Activated T-cell treated with anti-CD3 and anti-CD28 coated beads, Interleukin-2, amount 50 U/mL, for 4 hours (primary cell): ENCODE results near the gene ADNP2. TPM values are rescaled to one million over a fixed set of nuclear protein-coding genes. Genes with fewer than 3 reads are reported as not detected.
A peak's percentile ranks its signal among the peaks of the same experiment; 100 is the strongest.

ENCODE experiments used
- ATAC-seq, 2 donors: fragments of 200-7000 bp; cut with Tn5 transposase; one replicate each; pipeline ENCODE4 v1.10.0; 2021
- DNase-seq: peaks from one replicate; pipeline ENCODE4 v3.0.0-alpha.2; 2020
- H3K27me3 Mint-ChIP-seq: one replicate; pipeline ENCODE4 v1.8.0; 2021; ENCODE audit warnings: low read depth, mixed read lengths
- H3K36me3 Mint-ChIP-seq: one replicate; pipeline ENCODE4 v1.8.0; 2022; ENCODE audit warnings: mixed read lengths; ENCODE audit not compliant: insufficient read depth
- H3K4me1 Mint-ChIP-seq: one replicate; pipeline ENCODE4 v1.8.0; 2021; ENCODE audit warnings: low read depth, mixed read lengths
- H3K4me3 Mint-ChIP-seq: one replicate; pipeline ENCODE4 v1.8.0; 2021; ENCODE audit warnings: mild to moderate bottlenecking, moderate library complexity, mixed read lengths
- H3K9me3 Mint-ChIP-seq: one replicate; pipeline ENCODE4 v1.8.0; 2021; ENCODE audit warnings: mixed read lengths
- total RNA-seq, 3 donors: library from RNA; stranded (reverse); gene quantifications; one replicate each; pipeline ENCODE4 v1.2.1, GENCODE V29; 2021

The ADNP2 gene
- total RNA-seq, 3 donors from 2014 or later = 23.3 to 26.3 (median 25.2) TPM

DNA sequence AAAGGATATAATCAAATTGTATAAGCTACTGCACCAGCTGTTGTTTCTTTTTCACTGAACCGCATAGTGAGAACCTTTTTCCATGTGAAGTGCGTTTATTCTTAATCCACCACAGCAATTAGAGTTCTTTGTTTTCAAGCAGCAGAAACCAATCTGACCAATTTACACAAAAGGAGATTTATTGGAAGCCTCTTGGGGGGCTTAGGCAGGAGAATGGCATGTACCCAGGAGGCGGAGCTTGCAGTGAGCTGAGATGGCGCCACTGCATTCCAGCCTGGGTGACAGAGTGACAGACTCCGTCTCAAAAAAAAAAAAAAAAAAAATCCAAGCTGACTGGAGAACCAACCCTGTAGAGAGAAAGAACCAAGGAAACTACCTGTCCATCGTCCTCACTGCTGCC, 10.0 kb downstream of the ADNP2 start:
- Mint-ChIP-seq H3K4me1 (peaks cover 31% of the 10 kb centered on the region), H3K36me3 (peaks cover 34% of the 10 kb centered on the region)
- no peak for ATAC-seq

DNA sequence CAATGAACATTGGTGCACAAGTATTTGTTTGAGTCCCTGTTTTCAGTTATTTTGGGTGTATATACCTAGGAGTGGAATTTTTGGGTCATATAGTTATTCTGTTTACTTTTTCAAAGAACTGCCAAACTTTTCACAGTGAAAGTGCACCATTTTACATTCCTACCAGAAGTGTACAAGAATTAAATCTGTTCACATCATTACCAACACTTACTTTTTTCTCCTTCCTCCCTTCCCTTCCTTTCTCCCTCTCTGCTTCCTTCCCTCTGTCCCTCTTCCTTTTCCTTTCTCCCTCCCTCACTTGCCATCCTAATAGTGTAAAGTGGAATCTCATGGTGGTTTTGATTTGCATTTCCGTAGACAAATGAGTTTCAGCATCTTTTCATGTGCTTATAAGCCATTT, 11.9 kb downstream of the ADNP2 start:
- DNase-seq (no peak), ATAC-seq (no peak)
- Mint-ChIP-seq H3K4me3 (no peak overlapping the region), H3K4me1 (peaks cover 21% of the 10 kb centered on the region), H3K27me3 (no peaks in the 10 kb centered on the region), H3K9me3 (no peaks in the 10 kb centered on the region), H3K36me3 (peaks cover 37% of the 10 kb centered on the region)

More for the DNA sequence above, 10.0 kb downstream of the ADNP2 start:
- no peak overlapping the region for H3K4me3 Mint-ChIP-seq
- no peaks in the 10 kb centered on the region for H3K9me3 Mint-ChIP-seq
- DNase-seq = no peak
- H3K27me3 Mint-ChIP-seq = no peaks in the 10 kb centered on the region

DNA sequence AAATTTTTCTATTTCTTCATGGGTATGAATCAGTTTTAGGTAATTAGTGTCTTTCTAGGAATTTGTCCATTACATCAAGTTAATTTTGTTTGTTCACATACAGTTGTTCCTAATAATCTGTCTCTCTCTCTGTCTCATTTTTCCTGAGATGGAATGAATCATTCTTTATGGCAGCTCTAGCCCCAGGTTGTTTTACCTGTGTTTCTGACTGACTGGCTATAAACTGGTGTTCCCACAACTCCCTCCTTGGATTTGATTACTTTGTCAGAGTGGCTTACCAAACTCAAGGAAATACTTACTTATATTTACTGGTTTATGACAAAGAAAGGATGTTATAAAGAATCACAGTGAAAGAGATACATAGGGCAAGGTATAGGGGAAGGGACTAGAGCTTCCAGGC, 15.1 kb downstream of the ADNP2 start:
- Mint-ChIP-seq H3K4me3 (no peak overlapping the region), H3K9me3 (peaks cover 3% of the 10 kb centered on the region), H3K27me3 (no peaks in the 10 kb centered on the region), H3K4me1 (peaks cover 25% of the 10 kb centered on the region), H3K36me3 (peaks cover 32% of the 10 kb centered on the region)
- DNase-seq (no peak), ATAC-seq (no peak)

DNA sequence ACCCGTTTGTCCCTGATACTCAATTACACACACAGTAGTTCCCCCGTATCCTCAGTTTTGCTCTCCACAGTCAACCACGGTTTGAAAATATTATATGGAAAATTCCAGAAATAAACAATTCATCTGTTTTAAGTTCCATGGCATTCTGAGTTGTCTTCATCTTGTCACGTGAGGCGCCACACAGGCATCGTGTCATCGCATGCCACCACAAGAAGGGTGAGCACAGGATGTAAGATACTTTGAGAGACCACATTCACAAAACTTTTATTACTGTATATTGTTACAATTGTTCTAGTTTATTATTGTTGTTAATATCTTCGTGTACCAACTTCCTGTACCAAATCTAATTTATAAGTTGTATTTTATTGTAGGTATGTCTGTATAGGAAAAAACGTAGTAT, 17.7 kb downstream of the ADNP2 start:
- H3K27me3 Mint-ChIP-seq = no peaks in the 10 kb centered on the region
- peaks cover 33% of the 10 kb centered on the region for H3K36me3 Mint-ChIP-seq
- H3K4me1 Mint-ChIP-seq = peaks cover 31% of the 10 kb centered on the region
- H3K9me3 Mint-ChIP-seq = peaks cover 3% of the 10 kb centered on the region
- H3K4me3 Mint-ChIP-seq = no peak overlapping the region
- ATAC-seq (no peak), DNase-seq (no peak)

DNA sequence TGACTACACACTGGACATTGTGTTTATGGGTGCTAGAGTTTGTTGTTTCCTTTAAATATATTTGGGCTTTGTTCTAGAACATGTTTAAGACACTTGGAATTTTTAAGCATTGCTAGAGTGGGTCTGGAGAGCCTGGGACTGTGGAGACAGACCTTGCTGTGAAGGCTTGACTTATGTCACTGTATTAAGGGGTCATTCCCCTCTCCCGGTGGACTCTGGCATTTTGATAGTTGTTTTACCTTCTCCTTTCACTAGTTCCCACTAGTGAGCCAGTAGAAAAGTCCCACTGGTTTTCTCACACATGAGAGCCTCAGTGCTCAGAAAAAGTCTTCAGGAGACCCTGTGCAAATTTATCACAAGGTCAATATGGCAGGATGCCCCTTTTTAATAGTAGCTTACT, 18.6 kb downstream of the ADNP2 start:
- DNase-seq (no peak), ATAC-seq (no peak)
- Mint-ChIP-seq H3K36me3 (peaks cover 26% of the 10 kb centered on the region), H3K9me3 (peaks cover 3% of the 10 kb centered on the region), H3K4me1 (peaks cover 30% of the 10 kb centered on the region), H3K4me3 (no peak overlapping the region), H3K27me3 (no peaks in the 10 kb centered on the region)

DNA sequence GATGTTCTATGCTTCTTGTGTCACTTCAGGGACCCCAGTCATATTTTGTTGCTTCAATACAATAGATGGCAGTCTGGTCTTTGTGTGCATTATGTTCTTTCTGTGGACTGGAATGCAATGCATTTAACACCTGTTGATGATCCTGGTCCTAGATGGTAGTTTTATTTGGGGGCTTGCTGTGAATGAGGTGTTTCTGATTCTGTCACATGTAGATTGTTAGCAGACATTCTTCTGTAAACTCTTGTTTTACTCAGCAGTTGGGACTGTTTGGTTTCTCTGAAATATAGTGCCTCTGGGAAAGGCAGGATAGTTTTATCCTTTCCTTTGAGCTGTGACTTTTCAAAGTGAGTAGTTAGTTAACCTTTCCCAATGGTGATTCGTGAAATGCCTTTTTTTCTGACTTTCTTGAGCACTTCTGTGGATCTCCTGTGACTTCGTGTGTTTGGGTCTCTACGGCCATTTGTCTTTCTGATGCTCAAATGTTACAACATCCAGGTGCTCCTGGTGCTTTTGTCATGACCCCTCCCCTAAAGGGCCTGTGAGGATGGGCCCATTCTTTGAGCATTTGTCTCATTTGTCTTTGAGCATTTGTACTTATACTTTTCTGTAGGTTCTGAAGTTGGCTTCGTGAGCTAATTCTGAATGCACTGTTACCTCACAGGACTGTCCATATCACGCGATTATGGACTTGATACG, 20.8 kb downstream of the ADNP2 start:
- peaks cover 36% of the 10 kb centered on the region for H3K36me3 Mint-ChIP-seq
- DNase-seq = no peak

DNA sequence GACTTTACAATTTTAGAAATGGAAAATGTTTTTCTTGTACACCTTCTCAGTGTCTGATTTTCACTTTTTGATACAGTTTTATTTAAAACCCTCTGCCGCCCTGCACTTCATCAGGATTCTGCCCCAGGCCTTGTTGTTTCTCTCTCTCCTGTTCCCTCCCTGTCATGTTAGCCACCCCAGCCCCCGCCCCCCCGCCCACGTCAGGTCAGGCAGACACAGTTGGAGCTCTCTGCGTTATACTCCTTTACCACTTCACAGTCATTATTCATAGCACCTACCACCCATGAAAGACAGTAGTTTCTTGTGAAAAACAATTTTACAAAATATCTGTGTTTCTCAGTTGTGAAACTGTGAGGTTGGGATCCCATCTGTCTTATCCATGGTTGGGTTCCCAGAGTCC, 21.5 kb downstream of the ADNP2 start:
- Mint-ChIP-seq H3K27me3 (no peaks in the 10 kb centered on the region), H3K4me1 (peaks cover 30% of the 10 kb centered on the region), H3K4me3 (no peak overlapping the region), H3K9me3 (peaks cover 3% of the 10 kb centered on the region), H3K36me3 (peaks cover 39% of the 10 kb centered on the region)
- ATAC-seq (peak in 1 of 2 donors; percentile 58), DNase-seq (no peak)

More for the DNA sequence above, 20.8 kb downstream of the ADNP2 start:
- no peaks in the 10 kb centered on the region for H3K27me3 Mint-ChIP-seq
- no peak overlapping the region for H3K4me3 Mint-ChIP-seq
- H3K9me3 Mint-ChIP-seq = peaks cover 3% of the 10 kb centered on the region
- ATAC-seq = no peak
- peaks cover 30% of the 10 kb centered on the region for H3K4me1 Mint-ChIP-seq

DNA sequence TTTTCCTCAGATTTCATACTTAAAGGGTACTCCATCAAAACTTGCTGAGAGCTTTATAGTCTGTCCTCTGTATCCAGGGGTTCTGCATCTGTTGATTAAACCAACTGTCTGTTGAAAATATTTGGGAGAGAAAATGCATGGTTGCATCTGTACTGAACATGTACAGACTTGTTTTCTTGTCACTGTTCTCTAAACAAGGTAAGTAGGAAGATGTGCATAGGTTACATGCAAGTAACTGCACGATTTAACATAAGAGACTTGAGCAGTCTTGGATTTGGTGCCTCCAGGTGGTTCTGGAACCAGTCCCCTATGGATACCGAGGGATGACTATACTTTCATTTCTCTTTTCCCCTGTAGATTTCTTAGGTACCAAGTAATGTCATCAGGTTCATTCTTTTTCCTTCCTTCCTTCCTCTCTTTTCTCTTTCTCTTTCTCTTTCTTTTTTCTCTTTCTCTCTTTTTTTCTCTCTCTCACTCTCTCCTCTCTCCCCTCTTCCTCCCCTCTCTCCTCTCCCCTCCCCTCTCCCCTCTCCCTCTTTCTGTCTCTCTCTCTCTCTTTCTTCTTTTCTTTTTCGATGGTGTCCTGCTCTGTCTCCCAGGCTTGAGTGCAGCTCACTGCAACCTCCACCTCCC, 23.2 kb downstream of the ADNP2 start:
- DNase-seq (no peak), ATAC-seq (no peak)
- peaks cover 43% of the 10 kb centered on the region for H3K36me3 Mint-ChIP-seq
- no peaks in the 10 kb centered on the region for H3K27me3 Mint-ChIP-seq
- H3K4me3 Mint-ChIP-seq = no peak overlapping the region
- peaks cover 17% of the 10 kb centered on the region for H3K4me1 Mint-ChIP-seq
- H3K9me3 Mint-ChIP-seq = no peaks in the 10 kb centered on the region

DNA sequence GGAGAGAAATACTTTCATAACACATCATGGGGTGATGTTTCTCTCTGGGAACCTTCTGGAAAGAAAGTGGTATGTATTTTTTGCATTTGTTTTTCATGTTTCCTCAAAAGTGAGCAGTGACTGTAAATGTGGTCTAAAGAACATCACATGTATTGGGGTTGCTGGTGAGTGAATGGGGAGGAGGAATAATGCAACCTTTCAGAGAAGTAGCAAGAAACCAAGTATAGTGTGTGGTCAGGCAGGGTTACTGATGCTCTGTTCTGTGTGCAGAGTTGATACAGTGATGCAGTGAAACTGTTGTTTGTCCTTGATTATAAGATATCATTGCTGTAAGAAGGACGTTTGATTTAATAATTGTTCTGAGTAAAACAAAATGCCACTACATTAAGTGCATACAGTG, 24.1 kb downstream of the ADNP2 start:
- no peak overlapping the region for H3K4me3 Mint-ChIP-seq
- no peaks in the 10 kb centered on the region for H3K27me3 Mint-ChIP-seq
- ATAC-seq = no peak
- DNase-seq = no peak
- H3K36me3 Mint-ChIP-seq = peaks cover 49% of the 10 kb centered on the region
- H3K4me1 Mint-ChIP-seq = peaks cover 13% of the 10 kb centered on the region
- no peaks in the 10 kb centered on the region for H3K9me3 Mint-ChIP-seq

DNA sequence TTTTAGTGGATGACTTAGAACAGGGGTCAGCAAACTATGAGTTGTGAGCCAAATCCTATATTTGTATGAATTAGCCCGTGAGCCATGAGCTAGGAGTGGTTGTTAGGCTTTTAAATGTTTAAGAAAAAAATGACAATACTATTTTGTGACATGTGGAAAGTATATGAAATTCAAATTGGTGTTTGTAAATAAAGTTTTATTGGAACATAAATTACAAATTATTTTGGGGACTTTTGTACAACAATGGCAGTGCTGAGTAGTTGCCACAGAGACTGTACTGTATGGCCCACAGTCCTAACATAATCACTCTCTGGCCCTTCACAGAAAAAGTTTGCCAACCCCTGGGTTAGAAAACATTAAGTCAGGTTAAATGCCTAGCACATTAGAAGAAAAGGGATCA, 26.1 kb downstream of the ADNP2 start:
- Mint-ChIP-seq H3K27me3 (no peaks in the 10 kb centered on the region), H3K9me3 (no peaks in the 10 kb centered on the region), H3K4me3 (no peak overlapping the region), H3K36me3 (peaks cover 55% of the 10 kb centered on the region), H3K4me1 (peaks cover 6% of the 10 kb centered on the region)
- ATAC-seq = no peak
- no peak for DNase-seq

DNA sequence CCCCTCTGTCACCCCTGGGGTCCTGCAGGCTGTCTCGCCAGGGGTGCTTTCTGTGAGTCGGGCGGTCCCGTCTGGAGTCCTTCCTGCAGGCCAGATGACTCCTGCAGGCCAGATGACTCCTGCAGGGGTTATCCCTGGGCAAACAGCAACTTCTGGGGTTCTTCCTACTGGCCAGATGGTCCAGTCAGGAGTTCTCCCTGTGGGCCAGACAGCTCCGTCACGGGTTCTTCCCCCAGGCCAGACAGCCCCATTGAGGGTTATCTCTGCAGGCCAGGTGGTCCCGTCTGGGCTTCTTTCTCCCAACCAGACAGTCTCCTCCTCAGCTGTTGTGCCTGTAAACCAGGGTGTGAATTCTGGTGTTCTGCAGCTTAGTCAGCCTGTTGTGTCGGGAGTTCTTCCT, 27.6 kb downstream of the ADNP2 start:
- Mint-ChIP-seq H3K36me3 (peaks cover 54% of the 10 kb centered on the region), H3K4me3 (no peak overlapping the region), H3K4me1 (peaks cover 3% of the 10 kb centered on the region), H3K9me3 (no peaks in the 10 kb centered on the region), H3K27me3 (no peaks in the 10 kb centered on the region)
- DNase-seq (no peak), ATAC-seq (no peak)

DNA sequence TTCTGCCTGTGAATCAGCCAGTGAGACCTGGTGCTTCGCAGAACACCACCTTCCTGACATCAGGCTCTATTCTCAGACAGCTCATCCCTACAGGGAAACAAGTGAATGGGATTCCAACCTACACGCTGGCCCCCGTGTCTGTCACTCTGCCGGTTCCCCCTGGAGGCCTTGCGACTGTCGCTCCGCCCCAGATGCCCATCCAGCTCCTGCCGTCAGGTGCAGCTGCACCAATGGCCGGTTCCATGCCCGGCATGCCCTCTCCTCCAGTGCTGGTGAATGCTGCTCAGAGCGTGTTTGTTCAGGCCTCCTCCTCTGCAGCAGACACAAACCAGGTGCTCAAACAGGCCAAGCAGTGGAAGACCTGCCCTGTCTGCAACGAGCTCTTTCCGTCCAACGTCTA, 28.1 kb downstream of the ADNP2 start:
- Mint-ChIP-seq H3K4me3 (no peak overlapping the region), H3K36me3 (peaks cover 54% of the 10 kb centered on the region), H3K9me3 (no peaks in the 10 kb centered on the region), H3K27me3 (no peaks in the 10 kb centered on the region), H3K4me1 (peaks cover under 1% of the 10 kb centered on the region)
- ATAC-seq (no peak), DNase-seq (no peak)

DNA sequence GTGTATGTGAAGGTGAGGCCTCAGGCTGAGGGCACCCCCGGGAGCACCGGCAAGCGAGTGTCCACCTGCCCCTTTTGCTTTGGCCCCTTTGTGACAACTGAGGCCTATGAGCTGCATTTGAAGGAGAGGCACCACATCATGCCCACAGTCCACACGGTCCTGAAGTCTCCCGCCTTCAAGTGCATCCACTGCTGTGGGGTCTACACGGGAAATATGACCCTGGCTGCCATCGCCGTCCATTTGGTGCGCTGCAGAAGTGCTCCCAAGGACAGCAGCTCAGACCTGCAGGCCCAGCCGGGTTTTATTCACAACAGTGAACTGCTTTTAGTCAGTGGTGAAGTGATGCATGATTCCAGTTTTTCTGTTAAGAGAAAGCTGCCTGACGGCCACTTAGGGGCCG, 28.9 kb downstream of the ADNP2 start:
- ATAC-seq = no peak
- no peak for DNase-seq
- H3K9me3 Mint-ChIP-seq = no peaks in the 10 kb centered on the region
- peaks cover 53% of the 10 kb centered on the region for H3K36me3 Mint-ChIP-seq
- H3K4me1 Mint-ChIP-seq = no peaks in the 10 kb centered on the region
- no peak overlapping the region for H3K4me3 Mint-ChIP-seq
- H3K27me3 Mint-ChIP-seq = no peaks in the 10 kb centered on the region

DNA sequence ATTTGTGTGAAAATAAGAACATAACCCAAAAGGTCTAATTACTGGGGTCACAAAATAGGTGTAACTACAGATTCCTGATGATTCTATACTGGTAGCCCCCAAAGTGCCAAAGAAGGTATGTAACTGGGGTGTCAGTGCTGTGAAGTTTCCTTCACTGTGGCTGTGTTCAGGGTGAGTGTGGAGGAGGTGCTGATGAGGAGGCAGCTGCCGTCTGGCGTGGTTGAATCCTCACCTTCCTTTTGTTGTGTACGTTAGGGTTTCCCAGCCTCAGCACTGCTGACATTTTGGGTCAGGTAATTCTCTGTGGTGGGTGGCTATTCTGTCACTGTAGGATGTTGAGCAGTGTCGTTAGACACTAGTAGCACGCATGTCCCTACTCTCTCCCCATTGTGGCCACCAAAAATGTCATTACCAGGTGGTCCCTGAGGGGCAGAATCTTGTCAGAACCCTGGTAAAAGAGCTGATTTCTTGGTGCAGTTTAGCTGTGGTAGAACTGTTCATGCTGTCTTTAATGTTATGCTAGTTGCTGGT, 31.5 kb downstream of the ADNP2 start:
- DNase-seq = no peak
- no peaks in the 10 kb centered on the region for H3K4me1 Mint-ChIP-seq
- H3K9me3 Mint-ChIP-seq = no peaks in the 10 kb centered on the region

DNA sequence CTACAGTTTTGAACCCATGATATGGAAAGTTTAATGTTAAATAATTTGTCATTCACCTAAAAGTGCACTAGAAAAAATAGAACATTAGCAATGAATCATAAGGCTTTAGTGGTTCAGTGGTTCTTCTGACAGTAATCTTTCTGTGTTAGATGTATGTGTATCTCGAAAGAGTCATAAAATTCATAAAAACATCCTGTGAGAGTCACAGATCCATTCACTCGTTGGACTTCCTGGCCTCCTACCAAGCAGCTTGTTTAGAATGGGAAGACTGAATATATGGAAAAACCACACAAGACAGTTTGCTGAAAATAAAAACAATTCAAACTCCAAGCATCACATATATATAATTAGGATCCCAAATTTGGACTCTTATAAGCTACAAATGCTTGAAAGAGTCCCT, 34.8 kb downstream of the ADNP2 start:
- ATAC-seq (no peak), DNase-seq (no peak)
- H3K36me3 Mint-ChIP-seq = peaks cover 10% of the 10 kb centered on the region

More for the DNA sequence above, 31.5 kb downstream of the ADNP2 start:
- peaks cover 37% of the 10 kb centered on the region for H3K36me3 Mint-ChIP-seq
- no peak for ATAC-seq
- no peaks in the 10 kb centered on the region for H3K27me3 Mint-ChIP-seq
- no peak overlapping the region for H3K4me3 Mint-ChIP-seq

More for the DNA sequence above, 34.8 kb downstream of the ADNP2 start:
- no peaks in the 10 kb centered on the region for H3K9me3 Mint-ChIP-seq
- H3K4me3 Mint-ChIP-seq = no peak overlapping the region
- H3K27me3 Mint-ChIP-seq = peaks cover 11% of the 10 kb centered on the region
- H3K4me1 Mint-ChIP-seq = peaks cover 13% of the 10 kb centered on the region
